Panc1 (cell line): ENCODE results near the gene BLNK. TPM values are rescaled to one million over a fixed set of nuclear protein-coding genes. Genes with fewer than 3 reads are reported as not detected.

Source experiments
- ATAC-seq: fragments of 200-7000 bp; cut with Tn5 transposase; 2 replicates; pipeline ENCODE4 v1.9.1; 2020; ENCODE audit warnings: mild to moderate bottlenecking, moderate library complexity
- BruUV-seq: library from RNA; stranded (reverse); fragments of 400-500 nt; replicated peaks from 2 replicates; lab custom pipeline; 2021; lab: Mats Ljungman, UMichigan
- CTCF ChIA-PET: fragments of 300-600 bp; sonication (Branson Sonifier 250); formaldehyde crosslinking; loops from one replicate; lab custom pipeline; 2022; ENCODE audit warnings: antibody characterized with exemption; lab: Charles Lee
- POLR2A ChIA-PET: fragments of 300-600 bp; sonication (Branson Sonifier 250); formaldehyde crosslinking; loops from one replicate; lab custom pipeline; 2022; ENCODE audit warnings: antibody characterized with exemption; lab: Charles Lee
- DNase-seq: peaks from one replicate; pipeline ENCODE4 v3.0.0-alpha.2; 2010; ENCODE audit warnings: low read depth, low spot score
- H3K27ac ChIP-seq: 2 replicates; pipeline ENCODE4 v1.5.1; 2011; ENCODE audit warnings: mild to moderate bottlenecking, low read length, inconsistent platforms
- H3K27me3 ChIP-seq: fragments of 200-500 bp; sonication (Bioruptor generic); 2 replicates; pipeline ENCODE4 v1.6.0; 2014; ENCODE audit warnings: low read length, inconsistent platforms; ENCODE audit not compliant: control insufficient read depth, insufficient read depth
- H3K36me3 ChIP-seq: fragments of 200-500 bp; sonication (Bioruptor generic); 2 replicates; pipeline ENCODE4 v1.5.1; 2014; ENCODE audit warnings: inconsistent platforms, mild to moderate bottlenecking, low read length, moderate library complexity; ENCODE audit not compliant: control insufficient read depth, insufficient read depth
- H3K4me1 ChIP-seq: 2 replicates; pipeline ENCODE4 v1.5.1; 2011; ENCODE audit warnings: inconsistent platforms, mild to moderate bottlenecking, low read length, moderate library complexity; ENCODE audit not compliant: control insufficient read depth, insufficient read depth
- H3K4me3 ChIP-seq, 2 experiments: 2 replicates each; pipeline ENCODE4 v1.5.1; 2011 to 2012; ENCODE audit warnings: low read depth in 2 of 2, low read length in 2 of 2, mild to moderate bottlenecking in 2 of 2, inconsistent platforms in 1 of 2, moderate library complexity in 1 of 2
- H3K9me3 ChIP-seq: fragments of 200-500 bp; sonication (Bioruptor generic); 2 replicates; pipeline ENCODE4 v1.5.1; 2014; ENCODE audit warnings: low read depth, mild to moderate bottlenecking, inconsistent platforms, low read length, moderate library complexity; ENCODE audit not compliant: control insufficient read depth, insufficient read depth
- POLR2AphosphoS5 ChIP-seq: IDR thresholded peaks from 2 replicates; pipeline ENCODE4 v1.6.1; 2012; ENCODE audit warnings: mild to moderate bottlenecking, low read depth, low read length, moderate library complexity
- SIN3A ChIP-seq: IDR thresholded peaks from 2 replicates; pipeline ENCODE4 v1.6.1; 2012; ENCODE audit warnings: low read depth, mild to moderate bottlenecking, low read length, moderate library complexity, borderline replicate concordance; ENCODE audit not compliant: insufficient read depth
- TCF7L2 ChIP-seq: IDR thresholded peaks from 2 replicates; pipeline ENCODE4 v1.6.1; 2011; ENCODE audit warnings: mild to moderate bottlenecking, low read depth, low read length, inconsistent platforms
- in situ Hi-C: cut with HindIII; loops from 2 replicates; pipeline ENCODE4 v1.10.0; 2016; ENCODE audit warnings: low sequenced_read_pairs, low pct_unique_long_range_greater_than_20kb
- intact Hi-C: fragments of 100-400 bp; cut with micrococcal nuclease; formaldehyde crosslinking; loops from one replicate; pipeline ENCODE4 v1.10.0; 2022; ENCODE audit not compliant: unreplicated experiment
- total RNA-seq: library from RNA; stranded (reverse); gene quantifications from one replicate; pipeline ENCODE4 v1.2.1, GENCODE V29; 2021; ENCODE audit not compliant: unreplicated experiment
- TF ChIP-seq, protein P1 (sequence below), 2 experiments: IDR thresholded peaks; 2 replicates each; pipeline ENCODE4 v1.6.1; 2011 to 2012; ENCODE audit warnings: low read depth in 2 of 2, control low read depth in 1 of 2, low read length in 1 of 2, mild to moderate bottlenecking in 1 of 2, moderate library complexity in 1 of 2; ENCODE audit not compliant: insufficient read depth in 1 of 2
- TF ChIP-seq, protein P2 (sequence below): fragments of 450-650 bp; IDR thresholded peaks from 2 replicates; pipeline ENCODE4 v1.5.1; 2017; ENCODE audit warnings: mild to moderate bottlenecking

Gene BLNK
- total RNA-seq, 1 experiment from 2014 or later, result 0.10 TPM

DNA sequence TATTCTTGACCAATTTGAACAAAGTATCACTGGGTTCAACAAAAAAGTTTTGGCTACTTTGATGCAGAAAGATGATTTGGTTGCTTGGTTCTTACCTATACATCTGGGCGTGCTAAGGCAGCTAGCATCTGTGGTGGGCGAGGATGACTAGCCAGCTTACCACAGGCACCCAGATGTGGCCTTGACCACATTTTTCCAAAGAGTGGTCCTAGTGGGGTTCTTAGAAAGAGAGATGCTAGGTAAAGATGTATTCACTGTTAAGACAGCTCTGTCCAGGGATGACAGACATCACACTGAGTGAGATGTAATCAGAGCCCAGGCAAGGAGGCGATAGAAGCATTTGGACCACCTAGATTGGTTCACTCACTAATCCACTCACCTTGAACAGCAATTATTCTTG is 33.6 kb upstream of the BLNK start:
- intact Hi-C loops, result no loop called here
- TF ChIP-seq, protein P1, sequence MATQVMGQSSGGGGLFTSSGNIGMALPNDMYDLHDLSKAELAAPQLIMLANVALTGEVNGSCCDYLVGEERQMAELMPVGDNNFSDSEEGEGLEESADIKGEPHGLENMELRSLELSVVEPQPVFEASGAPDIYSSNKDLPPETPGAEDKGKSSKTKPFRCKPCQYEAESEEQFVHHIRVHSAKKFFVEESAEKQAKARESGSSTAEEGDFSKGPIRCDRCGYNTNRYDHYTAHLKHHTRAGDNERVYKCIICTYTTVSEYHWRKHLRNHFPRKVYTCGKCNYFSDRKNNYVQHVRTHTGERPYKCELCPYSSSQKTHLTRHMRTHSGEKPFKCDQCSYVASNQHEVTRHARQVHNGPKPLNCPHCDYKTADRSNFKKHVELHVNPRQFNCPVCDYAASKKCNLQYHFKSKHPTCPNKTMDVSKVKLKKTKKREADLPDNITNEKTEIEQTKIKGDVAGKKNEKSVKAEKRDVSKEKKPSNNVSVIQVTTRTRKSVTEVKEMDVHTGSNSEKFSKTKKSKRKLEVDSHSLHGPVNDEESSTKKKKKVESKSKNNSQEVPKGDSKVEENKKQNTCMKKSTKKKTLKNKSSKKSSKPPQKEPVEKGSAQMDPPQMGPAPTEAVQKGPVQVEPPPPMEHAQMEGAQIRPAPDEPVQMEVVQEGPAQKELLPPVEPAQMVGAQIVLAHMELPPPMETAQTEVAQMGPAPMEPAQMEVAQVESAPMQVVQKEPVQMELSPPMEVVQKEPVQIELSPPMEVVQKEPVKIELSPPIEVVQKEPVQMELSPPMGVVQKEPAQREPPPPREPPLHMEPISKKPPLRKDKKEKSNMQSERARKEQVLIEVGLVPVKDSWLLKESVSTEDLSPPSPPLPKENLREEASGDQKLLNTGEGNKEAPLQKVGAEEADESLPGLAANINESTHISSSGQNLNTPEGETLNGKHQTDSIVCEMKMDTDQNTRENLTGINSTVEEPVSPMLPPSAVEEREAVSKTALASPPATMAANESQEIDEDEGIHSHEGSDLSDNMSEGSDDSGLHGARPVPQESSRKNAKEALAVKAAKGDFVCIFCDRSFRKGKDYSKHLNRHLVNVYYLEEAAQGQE (IDR thresholded peaks at IDR 0.05; ENCODE audit: insufficient read depth in 1 of 2, low read depth in 2 of 2, low read length in 1 of 2), result no peak
- TF ChIP-seq TCF7L2 (no peak), SIN3A (no peak), POLR2AphosphoS5 (no peak)
- TF ChIP-seq, protein P2, sequence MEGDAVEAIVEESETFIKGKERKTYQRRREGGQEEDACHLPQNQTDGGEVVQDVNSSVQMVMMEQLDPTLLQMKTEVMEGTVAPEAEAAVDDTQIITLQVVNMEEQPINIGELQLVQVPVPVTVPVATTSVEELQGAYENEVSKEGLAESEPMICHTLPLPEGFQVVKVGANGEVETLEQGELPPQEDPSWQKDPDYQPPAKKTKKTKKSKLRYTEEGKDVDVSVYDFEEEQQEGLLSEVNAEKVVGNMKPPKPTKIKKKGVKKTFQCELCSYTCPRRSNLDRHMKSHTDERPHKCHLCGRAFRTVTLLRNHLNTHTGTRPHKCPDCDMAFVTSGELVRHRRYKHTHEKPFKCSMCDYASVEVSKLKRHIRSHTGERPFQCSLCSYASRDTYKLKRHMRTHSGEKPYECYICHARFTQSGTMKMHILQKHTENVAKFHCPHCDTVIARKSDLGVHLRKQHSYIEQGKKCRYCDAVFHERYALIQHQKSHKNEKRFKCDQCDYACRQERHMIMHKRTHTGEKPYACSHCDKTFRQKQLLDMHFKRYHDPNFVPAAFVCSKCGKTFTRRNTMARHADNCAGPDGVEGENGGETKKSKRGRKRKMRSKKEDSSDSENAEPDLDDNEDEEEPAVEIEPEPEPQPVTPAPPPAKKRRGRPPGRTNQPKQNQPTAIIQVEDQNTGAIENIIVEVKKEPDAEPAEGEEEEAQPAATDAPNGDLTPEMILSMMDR, result no peak
- CTCF ChIA-PET, result no interaction called here

DNA sequence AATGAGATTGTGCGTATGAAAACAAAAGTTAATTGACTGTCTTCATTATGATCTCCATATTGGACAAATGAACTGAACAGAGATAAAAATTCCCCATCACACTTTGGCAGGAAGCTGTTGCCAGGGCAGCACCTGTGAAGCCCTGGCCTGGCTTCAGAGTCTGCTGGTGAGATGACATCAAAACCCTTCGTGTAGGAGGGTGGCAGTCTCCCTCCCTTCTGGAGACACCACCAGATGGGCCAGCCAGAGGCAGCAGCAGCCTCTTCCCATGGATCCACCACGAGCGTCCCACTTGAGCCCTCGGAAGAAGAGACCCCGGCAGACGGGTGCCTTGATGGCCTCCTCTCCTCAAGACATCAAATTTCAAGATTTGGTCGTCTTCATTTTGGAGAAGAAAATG is 32.9 kb upstream of the BLNK start, which contains the start of gene DNTT:
Gene DNTT, plus strand, starts transcription at position 205 of the 400 bp plus-strand sequence. Its CDS starts 64 bp downstream, at position 269.
- CTCF ChIA-PET, result interaction anchor here (0.6 kb wide), 1 partner anchor 287 kb away, joined by 3 read pairs; no protein-coding TSS in a partner anchor
- ATAC-seq (no peak), DNase-seq (no peak)
- Histone ChIP-seq H3K9me3 (no peaks in the 10 kb centered on the region), H3K27ac (no peak within 1 kb of the TSS), H3K4me1 (no peaks in the 10 kb centered on the region), H3K36me3 (no peaks in the 10 kb centered on the region), H3K27me3 (peaks cover 35% of the 10 kb centered on the region), H3K4me3 (no peak within 1 kb of the TSS)
- in situ Hi-C loops (no loop called here), intact Hi-C loops (no loop called here)
- no peak for TF ChIP-seq POLR2AphosphoS5
- TF ChIP-seq, protein P2, result no peak
- TF ChIP-seq SIN3A, result no peak
- TF ChIP-seq, protein P1 (IDR thresholded peaks at IDR 0.05; ENCODE audit: insufficient read depth in 1 of 2, low read depth in 2 of 2, low read length in 1 of 2), result no peak
- no peak for TF ChIP-seq TCF7L2
- BruUV-seq, result no TSS peak
- POLR2A ChIA-PET, result no interaction called here

More for the DNA sequence above, 33.6 kb upstream of the BLNK start:
- Histone ChIP-seq H3K27ac (no peak overlapping the region), H3K36me3 (no peaks in the 10 kb centered on the region), H3K4me1 (no peaks in the 10 kb centered on the region), H3K4me3 (no peak overlapping the region), H3K27me3 (peaks cover 29% of the 10 kb centered on the region), H3K9me3 (no peaks in the 10 kb centered on the region)
- ATAC-seq (no peak), DNase-seq (no peak)
- POLR2A ChIA-PET, result no interaction called here
- in situ Hi-C loops, result no loop called here
- BruUV-seq, result no TSS peak
